ENCODE data around the gene MYO3B.

DNA sequence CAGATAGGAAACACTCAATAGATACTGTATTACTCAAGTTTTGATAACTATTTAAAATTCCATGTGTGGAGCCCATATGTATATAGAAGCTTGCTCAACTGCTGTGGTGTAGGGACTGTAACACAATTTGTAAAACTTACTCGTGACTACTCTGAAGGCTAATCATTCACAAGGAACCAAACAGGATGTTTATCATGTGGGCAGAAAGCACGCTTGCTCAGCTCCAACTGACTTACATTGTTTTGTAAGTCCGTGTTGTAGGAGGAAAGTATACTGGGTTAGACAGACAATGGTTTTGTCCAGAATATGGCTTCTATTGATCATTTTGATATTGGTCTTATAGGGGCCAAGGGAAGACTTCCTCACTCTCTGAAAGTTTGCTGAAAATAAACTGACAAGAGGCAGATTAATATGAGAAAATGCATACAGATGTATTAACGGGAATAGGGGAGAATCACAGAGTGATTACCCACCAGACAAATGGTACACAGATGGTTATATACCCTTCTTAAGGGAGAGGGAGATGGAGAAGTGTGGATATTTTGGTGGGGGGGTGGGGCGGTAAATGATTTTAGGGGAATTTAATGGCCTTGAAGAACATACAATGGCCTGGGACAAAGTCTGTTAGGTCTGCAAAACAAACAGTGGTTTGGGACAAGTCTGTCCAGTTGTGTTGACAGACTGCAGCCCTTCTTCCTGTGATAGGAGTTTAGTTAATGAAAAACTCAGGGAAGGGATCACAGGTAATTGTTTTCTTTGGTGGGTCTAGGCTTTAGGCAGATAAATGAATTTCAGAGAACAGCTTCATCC, 277.9 kb downstream of the MYO3B start:
- no peak for TF ChIP-seq POLR2AphosphoS5 (IDR thresholded peaks at IDR 0.05; ENCODE audit: low read depth, low read length)
- TF ChIP-seq TAF1 (IDR thresholded peaks at IDR 0.05; ENCODE audit: borderline replicate concordance, insufficient read depth, low read length), result no peak
- TF ChIP-seq, protein P1, sequence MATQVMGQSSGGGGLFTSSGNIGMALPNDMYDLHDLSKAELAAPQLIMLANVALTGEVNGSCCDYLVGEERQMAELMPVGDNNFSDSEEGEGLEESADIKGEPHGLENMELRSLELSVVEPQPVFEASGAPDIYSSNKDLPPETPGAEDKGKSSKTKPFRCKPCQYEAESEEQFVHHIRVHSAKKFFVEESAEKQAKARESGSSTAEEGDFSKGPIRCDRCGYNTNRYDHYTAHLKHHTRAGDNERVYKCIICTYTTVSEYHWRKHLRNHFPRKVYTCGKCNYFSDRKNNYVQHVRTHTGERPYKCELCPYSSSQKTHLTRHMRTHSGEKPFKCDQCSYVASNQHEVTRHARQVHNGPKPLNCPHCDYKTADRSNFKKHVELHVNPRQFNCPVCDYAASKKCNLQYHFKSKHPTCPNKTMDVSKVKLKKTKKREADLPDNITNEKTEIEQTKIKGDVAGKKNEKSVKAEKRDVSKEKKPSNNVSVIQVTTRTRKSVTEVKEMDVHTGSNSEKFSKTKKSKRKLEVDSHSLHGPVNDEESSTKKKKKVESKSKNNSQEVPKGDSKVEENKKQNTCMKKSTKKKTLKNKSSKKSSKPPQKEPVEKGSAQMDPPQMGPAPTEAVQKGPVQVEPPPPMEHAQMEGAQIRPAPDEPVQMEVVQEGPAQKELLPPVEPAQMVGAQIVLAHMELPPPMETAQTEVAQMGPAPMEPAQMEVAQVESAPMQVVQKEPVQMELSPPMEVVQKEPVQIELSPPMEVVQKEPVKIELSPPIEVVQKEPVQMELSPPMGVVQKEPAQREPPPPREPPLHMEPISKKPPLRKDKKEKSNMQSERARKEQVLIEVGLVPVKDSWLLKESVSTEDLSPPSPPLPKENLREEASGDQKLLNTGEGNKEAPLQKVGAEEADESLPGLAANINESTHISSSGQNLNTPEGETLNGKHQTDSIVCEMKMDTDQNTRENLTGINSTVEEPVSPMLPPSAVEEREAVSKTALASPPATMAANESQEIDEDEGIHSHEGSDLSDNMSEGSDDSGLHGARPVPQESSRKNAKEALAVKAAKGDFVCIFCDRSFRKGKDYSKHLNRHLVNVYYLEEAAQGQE (IDR thresholded peaks at IDR 0.05; ENCODE audit: insufficient read depth in 1 of 2, low read depth in 2 of 2, low read length in 2 of 2), result no peak
